Measurements from ENCODE around the gene RDX. TPM values are rescaled to one million over a fixed set of nuclear protein-coding genes. Genes with fewer than 3 reads are reported as not detected.
"Not testable (repeated sequence)": the region's sequence is repeated elsewhere in the genome, so short reads cannot be mapped to it uniquely, and the experiment has no call there.

Gene RDX
- total and polyA plus RNA-seq, 2 donors from 2014 or later: 28.0 to 97.3 TPM

DNA sequence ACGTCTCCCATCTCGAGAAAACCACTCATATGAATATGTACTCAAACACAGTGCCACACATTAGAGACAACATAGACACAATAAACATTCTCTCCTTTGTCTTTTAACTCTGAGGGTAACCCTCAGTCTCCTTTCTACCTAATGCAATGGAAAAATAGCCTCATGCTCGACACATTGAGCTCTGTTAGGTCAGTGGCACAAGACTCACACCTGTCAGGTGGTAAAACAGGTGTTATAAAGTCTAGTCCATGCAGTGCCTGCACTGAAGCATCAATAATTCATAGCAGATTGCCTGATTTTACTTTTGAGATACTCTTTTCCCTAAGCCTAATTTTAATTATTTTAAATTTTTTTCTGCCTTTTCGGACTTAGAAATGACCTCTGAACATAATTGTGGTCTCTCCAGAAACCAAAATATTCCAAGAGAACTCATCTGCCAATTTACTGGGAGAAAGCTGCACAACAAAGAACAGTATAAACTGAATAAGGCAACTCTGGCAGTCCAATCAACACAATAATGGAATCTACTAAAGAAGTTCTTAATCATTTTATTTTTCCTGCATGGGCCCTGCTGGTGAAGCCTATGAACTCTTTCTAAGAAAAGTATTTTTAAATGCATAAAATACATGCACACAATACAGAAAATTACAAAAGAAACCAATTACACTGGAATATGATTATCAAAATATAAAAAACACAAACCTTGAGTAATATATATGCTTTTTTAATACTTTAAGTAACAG is 9.9 kb downstream of the RDX start:
- Histone ChIP-seq H3K27me3 (ENCODE audit: control insufficient read depth, insufficient read depth, low read length) (no peaks in the 10 kb centered on the region), H3K9me3 (ENCODE audit: control insufficient read depth in 2 of 3, insufficient read depth in 1 of 3, low read length in 3 of 3) (no peaks in the 10 kb centered on the region), H3K4me3 (ENCODE audit: low read length in 3 of 3) (no peak overlapping the region), H3K4me1 (ENCODE audit: control insufficient read depth in 2 of 3, insufficient read depth in 2 of 3, low read depth in 1 of 3, low read length in 3 of 3) (peaks cover 0 to 5% (median 3%) of the 10 kb centered on the region in 3 donors), H3K36me3 (ENCODE audit: control insufficient read depth in 2 of 3, insufficient read depth in 3 of 3, low read length in 3 of 3) (no peaks in the 10 kb centered on the region), H3K27ac (ENCODE audit: low read depth in 2 of 2, low read length in 2 of 2) (no peak overlapping the region), H3K9ac (ENCODE audit: low read length in 3 of 3) (no peak overlapping the region)
- intact Hi-C loops (cut with DNase I): no loop called here
- FAIRE-seq (no peak), DNase-seq (no peak)
- no peak for TF ChIP-seq CTCF (IDR thresholded peaks at IDR 0.05; ENCODE audit: borderline replicate concordance, extremely low read depth, insufficient read depth)

DNA sequence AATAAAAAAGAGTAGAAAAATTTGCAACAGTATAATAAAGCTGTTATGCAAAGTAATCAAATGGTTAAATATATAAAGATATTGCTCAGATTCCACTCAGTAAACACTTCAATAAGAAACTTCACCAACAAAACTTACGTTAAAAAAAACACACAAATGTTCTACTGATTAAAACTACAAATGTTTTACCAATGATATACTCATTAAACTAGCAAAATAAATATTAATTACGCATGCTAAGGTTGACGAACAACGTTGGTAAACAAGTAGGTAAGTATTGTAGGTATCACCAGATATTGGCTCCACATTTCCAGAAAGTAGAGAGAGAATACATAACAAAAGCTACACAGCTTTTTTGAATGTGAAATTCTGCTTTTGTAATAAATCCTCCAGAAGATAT is 12.6 kb downstream of the RDX start:
- intact Hi-C loops (cut with DNase I): no loop called here
- no peaks in the 10 kb centered on the region for H3K27me3 ChIP-seq (ENCODE audit: control insufficient read depth, insufficient read depth, low read length)
- TF ChIP-seq CTCF (IDR thresholded peaks at IDR 0.05; ENCODE audit: borderline replicate concordance, extremely low read depth, insufficient read depth): no peak
- no peak for FAIRE-seq
- H3K4me1 ChIP-seq (ENCODE audit: control insufficient read depth in 2 of 3, insufficient read depth in 2 of 3, low read depth in 1 of 3, low read length in 3 of 3): peaks cover 0 to 5% (median 2%) of the 10 kb centered on the region in 3 donors
- H3K36me3 ChIP-seq (ENCODE audit: control insufficient read depth in 2 of 3, insufficient read depth in 3 of 3, low read length in 3 of 3): peaks cover 0 to 5% (median 0%) of the 10 kb centered on the region in 3 donors
- H3K9me3 ChIP-seq (ENCODE audit: control insufficient read depth in 2 of 3, insufficient read depth in 1 of 3, low read length in 3 of 3): no peaks in the 10 kb centered on the region
- no peak overlapping the region for H3K4me3 ChIP-seq (ENCODE audit: low read length in 3 of 3)
- no peak overlapping the region for H3K9ac ChIP-seq (ENCODE audit: low read length in 3 of 3)
- no peak overlapping the region for H3K27ac ChIP-seq (ENCODE audit: low read depth in 2 of 2, low read length in 2 of 2)
- DNase-seq: no peak

DNA sequence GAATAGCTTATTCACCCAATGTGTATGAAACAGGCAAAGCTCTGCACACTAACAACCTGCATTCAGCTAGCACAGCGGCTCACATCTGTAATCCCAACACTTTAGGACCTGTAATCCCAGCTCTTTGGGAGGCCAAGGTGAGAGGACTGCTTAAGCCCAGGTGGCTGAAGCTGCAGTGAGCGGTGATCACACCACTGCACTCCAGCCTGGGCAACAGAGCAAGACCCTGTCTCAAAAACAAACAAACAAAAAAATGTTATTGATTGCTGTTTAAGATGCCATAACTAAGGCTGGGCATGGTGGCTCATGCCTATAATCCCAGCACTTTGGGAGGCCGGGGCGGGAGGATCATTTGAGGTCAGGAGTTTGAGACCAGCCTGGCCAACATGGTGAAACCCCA is 15.8 kb downstream of the RDX start:
- H3K27ac ChIP-seq (ENCODE audit: low read depth in 2 of 2, low read length in 2 of 2); H3K4me1 ChIP-seq (ENCODE audit: control insufficient read depth in 2 of 3, insufficient read depth in 2 of 3, low read depth in 1 of 3, low read length in 3 of 3); H3K4me3 ChIP-seq (ENCODE audit: low read length in 3 of 3); DNase-seq; H3K27me3 ChIP-seq (ENCODE audit: control insufficient read depth, insufficient read depth, low read length); H3K9ac ChIP-seq (ENCODE audit: low read length in 3 of 3); H3K36me3 ChIP-seq (ENCODE audit: control insufficient read depth in 2 of 3, insufficient read depth in 3 of 3, low read length in 3 of 3); intact Hi-C loops (cut with DNase I); H3K9me3 ChIP-seq (ENCODE audit: control insufficient read depth in 2 of 3, insufficient read depth in 1 of 3, low read length in 3 of 3); FAIRE-seq: not testable (repeated sequence)

DNA sequence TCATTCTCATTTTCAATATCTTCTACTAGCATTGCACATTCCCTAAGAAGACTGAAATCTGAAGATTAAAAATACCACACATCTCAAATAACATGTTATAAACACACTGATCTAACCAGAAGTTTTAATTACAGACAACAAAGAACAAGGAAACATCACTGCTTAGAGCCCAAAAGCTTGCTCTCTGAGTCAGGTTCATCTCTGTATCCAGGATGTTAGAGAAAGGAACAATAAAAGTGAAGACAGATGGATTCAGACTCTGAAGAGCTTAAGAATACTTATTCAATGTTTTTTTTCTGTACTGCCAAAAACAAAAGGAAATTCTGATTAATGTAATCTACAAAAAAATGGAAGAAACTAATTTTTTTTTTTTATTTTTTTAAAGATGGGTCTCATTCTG is 16.5 kb downstream of the RDX start:
- TF ChIP-seq CTCF (IDR thresholded peaks at IDR 0.05; ENCODE audit: borderline replicate concordance, extremely low read depth, insufficient read depth): no peak
- no peak overlapping the region for H3K4me3 ChIP-seq (ENCODE audit: low read length in 3 of 3)
- no peaks in the 10 kb centered on the region for H3K4me1 ChIP-seq (ENCODE audit: control insufficient read depth in 2 of 3, insufficient read depth in 2 of 3, low read depth in 1 of 3, low read length in 3 of 3)
- no peaks in the 10 kb centered on the region for H3K27me3 ChIP-seq (ENCODE audit: control insufficient read depth, insufficient read depth, low read length)
- no peaks in the 10 kb centered on the region for H3K9me3 ChIP-seq (ENCODE audit: control insufficient read depth in 2 of 3, insufficient read depth in 1 of 3, low read length in 3 of 3)
- H3K36me3 ChIP-seq (ENCODE audit: control insufficient read depth in 2 of 3, insufficient read depth in 3 of 3, low read length in 3 of 3): peaks cover 0 to 6% (median 0%) of the 10 kb centered on the region in 3 donors
- DNase-seq (no peak), FAIRE-seq (no peak)
- H3K9ac ChIP-seq (ENCODE audit: low read length in 3 of 3): no peak overlapping the region
- no peak overlapping the region for H3K27ac ChIP-seq (ENCODE audit: low read depth in 2 of 2, low read length in 2 of 2)
- intact Hi-C loops (cut with DNase I): no loop called here

Data from kidney (tissue), 14 donors.